Right renal pelvis (tissue), 4 donors: Measurements from ENCODE around the gene OR11H7. TPM values are rescaled to one million over a fixed set of nuclear protein-coding genes. Genes with fewer than 3 reads are reported as not detected.
"Not testable (repeated sequence)": the region's sequence is repeated elsewhere in the genome, so short reads cannot be mapped to it uniquely, and the experiment has no call there.

Source experiments
- DNase-seq, 4 donors: peaks; one replicate each; pipeline ENCODE4 v3.0.0-alpha.2; 2013; ENCODE audit warnings: low read depth in 4 of 4, low spot score in 3 of 4, missing footprints in 1 of 4
- polyA plus RNA-seq, 4 donors: library from polyadenylated mRNA; unstranded; fragments of 120-200 nt; gene quantifications; one replicate each; pipeline ENCODE4 v1.2.1, GENCODE V29; 2013; ENCODE audit not compliant: insufficient read length in 4 of 4

OR11H7 gene
- polyA plus RNA-seq, 4 donors = 0.23 to 0.39 (median 0.30) TPM

GRCh38 chr14:20277409-20277808, 48.6 kb downstream of the OR11H7 start:
- DNase-seq = no peak

- DNase-seq = no peak
These were observed 49.6 kb downstream of the OR11H7 start for GRCh38 chr14:20278414-20278813.

- DNase-seq = not testable (repeated sequence)
These were observed 51.5 kb downstream of the OR11H7 start for GRCh38 chr14:20280265-20280664.

Other genes starting within 250 kb of the OR11H7 start
- not detected for gene OR4Q2, start 226.8 kb upstream of the OR11H7 start, polyA plus RNA-seq
- not detected for gene OR4K14, start 209.7 kb upstream of the OR11H7 start, polyA plus RNA-seq
- under 1 TPM in 1 of 4 donors, not detected in 3; 0.01 TPM for gene OR4K13, start 192.9 kb upstream of the OR11H7 start, polyA plus RNA-seq
- not detected for gene OR4L1, start 168.9 kb upstream of the OR11H7 start, polyA plus RNA-seq
- gene OR4K17, start 118.2 kb upstream of the OR11H7 start, polyA plus RNA-seq = under 1 TPM in 3 of 4 donors, not detected in 1; 0.03 to 0.04 (median 0.04) TPM
- gene OR4N5, start 90.2 kb upstream of the OR11H7 start, polyA plus RNA-seq = not detected
- under 1 TPM in 1 of 4 donors, not detected in 3; 0.03 TPM for gene OR11G2, start 38.1 kb upstream of the OR11H7 start, polyA plus RNA-seq
- gene OR11H6, start 5.3 kb upstream of the OR11H7 start, polyA plus RNA-seq = not detected
- not detected for gene OR11H4, start 10.3 kb downstream of the OR11H7 start, polyA plus RNA-seq
- 10 to 100 TPM; 25.4 to 27.5 (median 26.9) TPM for gene TTC5, start 77.0 kb downstream of the OR11H7 start, polyA plus RNA-seq
- gene CCNB1IP1, start 104.3 kb downstream of the OR11H7 start, polyA plus RNA-seq = 100 to 1,000 TPM; 115 to 132 (median 117) TPM
- 10 to 100 TPM; 45.2 to 63.2 (median 55.0) TPM for gene PARP2, start 114.7 kb downstream of the OR11H7 start, polyA plus RNA-seq
- gene TEP1, start 184.5 kb downstream of the OR11H7 start, polyA plus RNA-seq = 10 to 100 TPM; 14.4 to 22.5 (median 17.6) TPM
- under 1 TPM; 0.30 to 0.54 (median 0.49) TPM for gene KLHL33, start 207.2 kb downstream of the OR11H7 start, polyA plus RNA-seq
- gene OSGEP, start 225.8 kb downstream of the OR11H7 start, polyA plus RNA-seq = 10 to 100 TPM; 42.0 to 59.7 (median 48.8) TPM
- 100 to 1,000 TPM; 318 to 344 (median 328) TPM for gene APEX1, start 226.2 kb downstream of the OR11H7 start, polyA plus RNA-seq
- gene PIP4P1, start 232.5 kb downstream of the OR11H7 start, polyA plus RNA-seq = 10 to 100 TPM; 34.1 to 38.0 (median 36.4) TPM
- gene PNP, start 240.4 kb downstream of the OR11H7 start, polyA plus RNA-seq = 10 to 100 TPM; 58.0 to 95.0 (median 65.5) TPM